ENCODE results near the gene CLECL1.

Gene CLECL1

GRCh38 chr12:9752145-9752933 lies 19.4 kb upstream of the CLECL1 start:
- H3K27me3 ChIP-seq (ENCODE audit: control insufficient read depth in 3 of 3, insufficient read depth in 3 of 3, low read depth in 1 of 3, low read length in 3 of 3) = peaks cover 0 to 5% (median 0%) of the 10 kb centered on the region in 3 experiments
- H2BK120ac ChIP-seq (ENCODE audit: low read depth, low read length) = no peak overlapping the region
- no peak overlapping the region for H3K4ac ChIP-seq (ENCODE audit: low read length)
- H2BK15ac ChIP-seq (ENCODE audit: low read length) = no peak overlapping the region
- DNase-seq (ENCODE audit: low spot score) = no peak
- H3K23ac ChIP-seq (ENCODE audit: low read depth, low read length, poor library complexity) = no peak overlapping the region
- no peaks in the 10 kb centered on the region for H3K4me1 ChIP-seq (ENCODE audit: control insufficient read depth in 2 of 2, insufficient read depth in 1 of 2, low read depth in 1 of 2, low read length in 2 of 2)
- no peak overlapping the region for H3K27ac ChIP-seq (replicated peaks; ENCODE audit: low read length)
- H3K9me3 ChIP-seq (replicated peaks in 1 of 2; ENCODE audit: control insufficient read depth in 2 of 2, insufficient read depth in 1 of 2, low read depth in 1 of 2, low read length in 2 of 2) = no peaks in the 10 kb centered on the region
- no peaks in the 10 kb centered on the region for H3K36me3 ChIP-seq (replicated peaks in 1 of 2; ENCODE audit: control insufficient read depth in 2 of 2, insufficient read depth in 2 of 2, low read length in 2 of 2)
- H3K9ac ChIP-seq (ENCODE audit: low read depth, low read length, poor library complexity) = no peak overlapping the region
- no peak overlapping the region for H4K8ac ChIP-seq (ENCODE audit: low read depth, low read length)
- H2BK5ac ChIP-seq (ENCODE audit: low read length) = no peak overlapping the region
- H3K14ac ChIP-seq (ENCODE audit: low read length) = no peak overlapping the region
- H2BK12ac ChIP-seq (ENCODE audit: low read length) = no peak overlapping the region
- no peak overlapping the region for H3K18ac ChIP-seq (ENCODE audit: low read length)
- no peak overlapping the region for H3K4me2 ChIP-seq (ENCODE audit: insufficient read depth, low read length, poor library complexity, severe bottlenecking)
- H2AFZ ChIP-seq (ENCODE audit: low read length) = no peak overlapping the region
- no CpG with 5 or more reads among the region's 2 CpGs for WGBS, 2 donors (ENCODE audit: extremely low coverage in 2 of 2, insufficient read length in 2 of 2, insufficient replicate concordance in 1 of 2)
- no peak overlapping the region for H3K4me3 ChIP-seq (ENCODE audit: low read length in 2 of 2)
- H4K91ac ChIP-seq (ENCODE audit: low read depth, low read length, poor library complexity) = no peak overlapping the region
- no peak overlapping the region for H2AK5ac ChIP-seq (ENCODE audit: low read depth, low read length)
- no peaks in the 10 kb centered on the region for H3K79me1 ChIP-seq (ENCODE audit: low read depth, low read length)

GRCh38 chr12:9751204-9752144 lies 18.6 kb upstream of the CLECL1 start:
- Histone ChIP-seq H3K4ac (ENCODE audit: low read length) (no peak overlapping the region), H3K4me2 (ENCODE audit: insufficient read depth, low read length, poor library complexity, severe bottlenecking) (no peak overlapping the region), H2BK5ac (ENCODE audit: low read length) (no peak overlapping the region), H3K27me3 (ENCODE audit: control insufficient read depth in 3 of 3, insufficient read depth in 3 of 3, low read depth in 1 of 3, low read length in 3 of 3) (peaks cover 0 to 5% (median 0%) of the 10 kb centered on the region in 3 experiments), H2BK15ac (ENCODE audit: low read length) (no peak overlapping the region), H3K14ac (ENCODE audit: low read length) (no peak overlapping the region), H3K9ac (ENCODE audit: low read depth, low read length, poor library complexity) (no peak overlapping the region), H2BK12ac (ENCODE audit: low read length) (no peak overlapping the region), H4K8ac (ENCODE audit: low read depth, low read length) (no peak overlapping the region), H3K18ac (ENCODE audit: low read length) (no peak overlapping the region), H3K9me3 (replicated peaks in 1 of 2; ENCODE audit: control insufficient read depth in 2 of 2, insufficient read depth in 1 of 2, low read depth in 1 of 2, low read length in 2 of 2) (no peaks in the 10 kb centered on the region), H4K91ac (ENCODE audit: low read depth, low read length, poor library complexity) (no peak overlapping the region), H3K4me1 (ENCODE audit: control insufficient read depth in 2 of 2, insufficient read depth in 1 of 2, low read depth in 1 of 2, low read length in 2 of 2) (no peaks in the 10 kb centered on the region), H2BK120ac (ENCODE audit: low read depth, low read length) (no peak overlapping the region), H3K23ac (ENCODE audit: low read depth, low read length, poor library complexity) (no peak overlapping the region), H3K27ac (replicated peaks; ENCODE audit: low read length) (no peak overlapping the region), H2AK5ac (ENCODE audit: low read depth, low read length) (no peak overlapping the region), H3K4me3 (ENCODE audit: low read length in 2 of 2) (no peak overlapping the region), H3K36me3 (replicated peaks in 1 of 2; ENCODE audit: control insufficient read depth in 2 of 2, insufficient read depth in 2 of 2, low read length in 2 of 2) (no peaks in the 10 kb centered on the region), H3K79me1 (ENCODE audit: low read depth, low read length) (no peaks in the 10 kb centered on the region), H2AFZ (ENCODE audit: low read length) (no peak overlapping the region)
- no CpG with 5 or more reads among the region's 9 CpGs for WGBS, 2 donors (ENCODE audit: extremely low coverage in 2 of 2, insufficient read length in 2 of 2, insufficient replicate concordance in 1 of 2)
- no peak for DNase-seq (ENCODE audit: low spot score)

GRCh38 chr12:9750276-9751203 lies 17.6 kb upstream of the CLECL1 start:
- H2AK5ac ChIP-seq (ENCODE audit: low read depth, low read length) = no peak overlapping the region
- no peak overlapping the region for H4K8ac ChIP-seq (ENCODE audit: low read depth, low read length)
- H3K23ac ChIP-seq (ENCODE audit: low read depth, low read length, poor library complexity) = no peak overlapping the region
- H3K27me3 ChIP-seq (ENCODE audit: control insufficient read depth in 3 of 3, insufficient read depth in 3 of 3, low read depth in 1 of 3, low read length in 3 of 3) = peaks cover 0 to 5% (median 0%) of the 10 kb centered on the region in 3 experiments
- no peak overlapping the region for H3K9ac ChIP-seq (ENCODE audit: low read depth, low read length, poor library complexity)
- no peak overlapping the region for H3K14ac ChIP-seq (ENCODE audit: low read length)
- no peaks in the 10 kb centered on the region for H3K79me1 ChIP-seq (ENCODE audit: low read depth, low read length)
- WGBS, 2 donors (ENCODE audit: extremely low coverage in 2 of 2, insufficient read length in 2 of 2, insufficient replicate concordance in 1 of 2) = no CpG with 5 or more reads among the region's 20 CpGs
- H2BK12ac ChIP-seq (ENCODE audit: low read length) = no peak overlapping the region
- no peak overlapping the region for H3K18ac ChIP-seq (ENCODE audit: low read length)
- no peak overlapping the region for H2AFZ ChIP-seq (ENCODE audit: low read length)
- no peak overlapping the region for H3K27ac ChIP-seq (replicated peaks; ENCODE audit: low read length)
- H3K9me3 ChIP-seq (replicated peaks in 1 of 2; ENCODE audit: control insufficient read depth in 2 of 2, insufficient read depth in 1 of 2, low read depth in 1 of 2, low read length in 2 of 2) = no peaks in the 10 kb centered on the region
- H3K4ac ChIP-seq (ENCODE audit: low read length) = no peak overlapping the region
- no peak overlapping the region for H4K91ac ChIP-seq (ENCODE audit: low read depth, low read length, poor library complexity)
- no peak overlapping the region for H3K4me3 ChIP-seq (ENCODE audit: low read length in 2 of 2)
- no peaks in the 10 kb centered on the region for H3K4me1 ChIP-seq (ENCODE audit: control insufficient read depth in 2 of 2, insufficient read depth in 1 of 2, low read depth in 1 of 2, low read length in 2 of 2)
- H2BK120ac ChIP-seq (ENCODE audit: low read depth, low read length) = no peak overlapping the region
- no peaks in the 10 kb centered on the region for H3K36me3 ChIP-seq (replicated peaks in 1 of 2; ENCODE audit: control insufficient read depth in 2 of 2, insufficient read depth in 2 of 2, low read length in 2 of 2)
- no peak overlapping the region for H2BK15ac ChIP-seq (ENCODE audit: low read length)
- peak; percentile 69 for DNase-seq (ENCODE audit: low spot score)
- H2BK5ac ChIP-seq (ENCODE audit: low read length) = no peak overlapping the region
- peak overlapping the region; percentile 18 for H3K4me2 ChIP-seq (ENCODE audit: insufficient read depth, low read length, poor library complexity, severe bottlenecking)

All from neuronal stem cell (in vitro differentiated cells).